ENCODE data around the gene COX7B2. TPM values are rescaled to one million over a fixed set of nuclear protein-coding genes. Genes with fewer than 3 reads are reported as not detected.

COX7B2 gene
- total RNA-seq, 1 donor from 2014 or later = not detected

DNA sequence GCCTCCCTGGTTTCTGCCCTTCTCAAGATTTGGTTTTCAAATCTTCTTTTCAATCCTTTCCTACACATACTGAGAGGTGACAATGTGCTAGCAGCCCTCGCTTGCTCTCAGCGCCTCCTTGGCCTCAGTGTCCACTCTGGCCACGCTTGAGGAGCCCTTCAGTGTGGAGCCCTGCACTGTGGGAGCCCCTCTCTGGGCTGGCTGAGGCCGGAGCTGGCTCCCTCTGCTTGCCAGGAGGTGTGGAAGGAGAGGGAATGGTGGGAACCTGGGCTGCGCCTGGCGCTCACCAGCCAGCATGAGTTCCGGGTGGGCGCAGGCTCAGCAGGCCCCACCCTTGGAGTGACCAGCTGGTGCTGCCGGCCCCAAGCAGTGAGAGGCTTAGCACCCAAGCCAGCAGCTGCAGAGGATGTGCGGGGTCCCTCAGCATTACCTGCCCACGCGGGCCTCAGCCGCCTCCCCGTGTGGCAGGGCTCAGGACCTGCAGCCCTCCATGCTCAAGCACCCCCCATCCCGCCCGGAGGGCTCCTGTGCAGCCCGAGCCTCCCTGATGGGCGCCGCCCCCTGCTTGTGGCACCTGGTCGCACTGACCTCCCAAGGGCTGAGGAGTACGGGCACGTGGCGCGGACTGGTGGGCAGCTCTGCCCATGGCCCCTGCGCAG lies 127.5 kb downstream of the COX7B2 start:
- DNase-seq (ENCODE audit: low spot score) = no peak
- intact Hi-C loops (cut with DNase I) = no loop called here

DNA sequence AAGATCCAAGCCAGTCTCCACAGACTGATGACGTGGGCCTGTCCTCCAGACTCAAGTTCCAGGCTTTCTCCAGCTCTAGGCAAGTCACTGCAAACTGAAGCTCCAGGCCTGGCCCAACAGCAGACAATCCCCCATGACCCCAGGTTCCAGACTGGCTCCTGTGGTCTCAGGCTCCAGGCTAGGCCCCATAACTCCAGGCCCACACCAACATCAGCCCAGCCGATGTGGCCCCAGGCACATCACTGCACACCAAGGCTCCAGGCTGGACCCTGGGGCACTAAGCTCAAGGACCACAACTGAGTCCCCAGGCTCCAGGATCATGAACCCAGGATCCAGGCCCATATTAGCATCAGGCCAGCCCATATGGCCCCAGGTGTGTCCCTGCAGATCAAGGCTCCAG lies 143.6 kb downstream of the COX7B2 start:
- intact Hi-C loops (cut with DNase I) = no loop called here
- DNase-seq (ENCODE audit: low spot score) = no peak

GRCh38 chr4:46730075-46730474 lies 179.0 kb downstream of the COX7B2 start:
- no peak for DNase-seq (ENCODE audit: low spot score)
- intact Hi-C loops (cut with DNase I) = no loop called here

GRCh38 chr4:46720055-46720454 lies 189.0 kb downstream of the COX7B2 start:
- no peak for DNase-seq (ENCODE audit: low spot score)
- intact Hi-C loops (cut with DNase I) = no loop called here

DNA sequence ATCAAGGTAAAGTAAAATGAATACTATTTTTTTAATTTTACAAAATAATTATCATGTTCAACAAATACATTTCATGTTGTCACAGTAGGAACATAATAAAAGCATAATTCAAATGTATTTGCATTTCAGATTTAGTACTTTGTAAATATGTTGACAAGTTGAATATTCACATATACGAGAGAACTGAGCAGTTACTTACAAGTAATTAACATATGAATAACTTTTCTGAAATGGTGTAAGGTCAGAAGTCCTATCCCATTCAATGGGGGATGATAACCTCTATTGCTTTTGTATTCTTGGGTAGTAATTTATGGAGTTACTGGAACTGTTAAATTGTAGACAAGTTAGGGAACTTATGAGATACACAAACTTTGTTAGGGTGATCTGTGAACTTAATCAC lies 191.1 kb downstream of the COX7B2 start:
- intact Hi-C loops (cut with DNase I) = no loop called here
- no peak for DNase-seq (ENCODE audit: low spot score)

DNA sequence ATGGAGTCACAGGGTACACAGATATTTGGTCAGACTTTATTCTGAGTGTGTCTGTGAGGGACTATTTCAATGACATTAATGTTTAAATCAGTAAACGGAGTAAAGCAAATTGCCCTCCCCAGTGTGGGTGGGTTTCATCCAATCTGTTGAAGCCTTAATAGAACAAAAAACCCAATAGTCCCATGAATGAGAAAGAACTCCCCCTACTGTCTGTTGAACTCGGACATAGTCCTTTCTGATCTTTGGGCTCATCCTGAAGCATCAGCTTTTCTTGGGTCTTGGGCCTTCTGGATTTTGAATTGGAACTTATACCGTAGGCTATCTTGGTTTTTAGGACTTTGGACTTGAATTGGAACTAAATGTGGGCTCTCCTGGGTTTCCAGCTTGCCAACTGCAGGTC lies 193.6 kb downstream of the COX7B2 start:
- intact Hi-C loops (cut with DNase I) = no loop called here

DNA sequence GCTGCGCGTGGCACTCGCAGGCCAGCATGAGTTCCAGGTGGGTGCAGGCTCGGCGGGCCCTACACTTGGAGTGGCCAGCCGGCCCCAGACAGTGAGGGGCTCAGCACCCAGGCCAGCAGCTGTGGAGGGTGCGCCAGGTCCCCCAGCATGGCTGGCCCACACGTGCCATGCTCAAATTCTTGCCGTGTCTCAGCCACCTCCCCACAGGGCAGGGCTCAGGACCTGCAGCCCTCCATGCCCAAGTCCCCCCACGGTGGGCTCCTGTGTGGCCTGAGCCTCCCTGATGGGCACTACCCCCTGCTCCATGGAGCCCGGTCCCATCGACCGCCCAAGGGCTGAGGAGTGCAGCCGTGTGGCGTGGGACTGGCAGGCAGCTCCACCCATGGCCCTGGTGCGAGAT lies 210.2 kb downstream of the COX7B2 start:
- intact Hi-C loops (cut with DNase I) = no loop called here
- DNase-seq (ENCODE audit: low spot score) = no peak

More for the DNA sequence above, 193.6 kb downstream of the COX7B2 start:
- no peak for DNase-seq (ENCODE audit: low spot score)

Other genes starting within 250 kb of the COX7B2 start
- gene GABRA4, start 84.3 kb upstream of the COX7B2 start, total RNA-seq = 65.5 TPM
- 10.7 TPM for gene GABRB1, start 122.3 kb upstream of the COX7B2 start, total RNA-seq